ENCODE measurements around the gene TRUB1. TPM values are rescaled to one million over a fixed set of nuclear protein-coding genes. Genes with fewer than 3 reads are reported as not detected.

TRUB1 gene
- total RNA-seq, 2 donors from 2014 or later = 13.1 to 14.2 TPM

Other genes with a start within 250 kb of the TRUB1 start
- gene FHIP2A, start 116.4 kb upstream of the TRUB1 start, total RNA-seq = 10 to 100 TPM; 20.4 to 25.6 TPM
- gene ATRNL1, start 155.2 kb downstream of the TRUB1 start, total RNA-seq = under 1 TPM; 0.23 to 0.94 TPM